Measurements from ENCODE around the gene CHEK2. TPM values are rescaled to one million over a fixed set of nuclear protein-coding genes. Genes with fewer than 3 reads are reported as not detected.

Gene CHEK2
- total and polyA plus RNA-seq, 10 of the 15 experiments (the other 5 are each of a cell fraction or from before 2014, with no cell fraction given), result 15.7 to 59.7 (median 22.7) TPM

DNA sequence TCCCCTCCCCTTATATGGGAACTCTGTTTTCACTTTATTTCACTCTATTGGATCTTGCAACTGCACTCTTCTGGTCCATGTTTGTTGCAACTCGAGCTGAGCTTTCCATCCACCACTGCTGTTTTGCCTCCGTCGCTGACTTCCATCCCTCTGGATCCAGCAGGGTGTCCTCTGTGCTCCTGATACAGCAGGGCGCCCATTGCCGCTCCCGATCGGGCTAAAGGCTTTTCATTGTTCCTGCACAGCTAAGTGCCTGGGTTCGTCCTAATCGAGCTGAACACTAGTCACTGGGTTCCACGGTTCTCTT, 19.8 kb upstream of the CHEK2 start:
- Histone ChIP-seq H3K9me3 (replicated peaks; ENCODE audit: control insufficient read depth, insufficient read depth, low read length) (no peaks in the 10 kb centered on the region), H3K4me1 (ENCODE audit: control insufficient read depth, insufficient read depth, low read length) (peaks cover 8% of the 10 kb centered on the region), H2AFZ (ENCODE audit: control insufficient read depth, low read depth, low read length) (no peak overlapping the region), H3K36me3 (ENCODE audit: control insufficient read depth in 2 of 2, insufficient read depth in 2 of 2, low read length in 1 of 2) (no peaks in the 10 kb centered on the region), H3K4me2 (ENCODE audit: control insufficient read depth, insufficient read depth) (no peak overlapping the region), H3K9ac (ENCODE audit: control insufficient read depth, insufficient read depth, low read length) (no peak overlapping the region), H3K27me3 (replicated peaks in 1 of 2; ENCODE audit: control insufficient read depth in 2 of 2, insufficient read depth in 2 of 2, low read length in 1 of 2) (no peaks in the 10 kb centered on the region), H4K20me1 (ENCODE audit: control insufficient read depth, insufficient read depth) (no peaks in the 10 kb centered on the region), H3K79me2 (ENCODE audit: control insufficient read depth, insufficient read depth, low read length) (no peaks in the 10 kb centered on the region), H3K27ac (ENCODE audit: control insufficient read depth, insufficient read depth) (no peak overlapping the region), H3K4me3 (no peak overlapping the region)
- DNase-seq (ENCODE audit: low read depth, low spot score) (no peak), FAIRE-seq (no peak), ATAC-seq (no peak)
- ChIA-PET RAD21 (ENCODE audit: unreplicated experiment) (interaction anchor here (1.2 to 2.2 kb wide), 4 partner anchors 12 to 31 kb away, joined by 3 to 22 read pairs (median 4); partner anchors contain the start of gene CCDC117), POLR2A (interaction anchor here (0.7 to 3.2 kb wide), 3 partner anchors 11 to 40 kb away, joined by 6 to 21 read pairs (median 9); partner anchors contain the start of gene CCDC117), SMC1A (ENCODE audit: uncharacterized antibody, unreplicated experiment) (interaction anchor here (0.9 to 4.7 kb wide), 11 partner anchors 11 to 161 kb away, joined by 3 to 22 read pairs (median 6); partner anchors contain the start of genes CCDC117, CHEK2 and HSCB), CTCF (interaction anchor here (0.6 to 2.3 kb wide), 6 partner anchors 12 to 318 kb away, joined by 3 to 6 read pairs (median 4); no protein-coding TSS in a partner anchor)
- TF ChIP-seq EED (IDR thresholded peaks at IDR 0.05; ENCODE audit: low read depth), result no peak
- TF ChIP-seq, protein P1, sequence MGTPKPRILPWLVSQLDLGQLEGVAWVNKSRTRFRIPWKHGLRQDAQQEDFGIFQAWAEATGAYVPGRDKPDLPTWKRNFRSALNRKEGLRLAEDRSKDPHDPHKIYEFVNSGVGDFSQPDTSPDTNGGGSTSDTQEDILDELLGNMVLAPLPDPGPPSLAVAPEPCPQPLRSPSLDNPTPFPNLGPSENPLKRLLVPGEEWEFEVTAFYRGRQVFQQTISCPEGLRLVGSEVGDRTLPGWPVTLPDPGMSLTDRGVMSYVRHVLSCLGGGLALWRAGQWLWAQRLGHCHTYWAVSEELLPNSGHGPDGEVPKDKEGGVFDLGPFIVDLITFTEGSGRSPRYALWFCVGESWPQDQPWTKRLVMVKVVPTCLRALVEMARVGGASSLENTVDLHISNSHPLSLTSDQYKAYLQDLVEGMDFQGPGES (IDR thresholded peaks at IDR 0.05), result no peak
- TF ChIP-seq, protein P2, sequence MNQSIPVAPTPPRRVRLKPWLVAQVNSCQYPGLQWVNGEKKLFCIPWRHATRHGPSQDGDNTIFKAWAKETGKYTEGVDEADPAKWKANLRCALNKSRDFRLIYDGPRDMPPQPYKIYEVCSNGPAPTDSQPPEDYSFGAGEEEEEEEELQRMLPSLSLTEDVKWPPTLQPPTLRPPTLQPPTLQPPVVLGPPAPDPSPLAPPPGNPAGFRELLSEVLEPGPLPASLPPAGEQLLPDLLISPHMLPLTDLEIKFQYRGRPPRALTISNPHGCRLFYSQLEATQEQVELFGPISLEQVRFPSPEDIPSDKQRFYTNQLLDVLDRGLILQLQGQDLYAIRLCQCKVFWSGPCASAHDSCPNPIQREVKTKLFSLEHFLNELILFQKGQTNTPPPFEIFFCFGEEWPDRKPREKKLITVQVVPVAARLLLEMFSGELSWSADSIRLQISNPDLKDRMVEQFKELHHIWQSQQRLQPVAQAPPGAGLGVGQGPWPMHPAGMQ (IDR thresholded peaks at IDR 0.05; ENCODE audit: borderline replicate concordance), result no peak
- TF ChIP-seq RCOR1 (conservative IDR thresholded peaks at IDR 0.05; ENCODE audit: low read depth, low read length), result no peak
- TF ChIP-seq ZSCAN29 (IDR thresholded peaks at IDR 0.05), result no peak
- TF ChIP-seq NKRF (conservative IDR thresholded peaks at IDR 0.05), result no peak
- no peak for TF ChIP-seq HCFC1 (IDR thresholded peaks at IDR 0.05; ENCODE audit: low read length)
- TF ChIP-seq HDGF (IDR thresholded peaks at IDR 0.05), result no peak
- no peak for TF ChIP-seq POLR2A (IDR thresholded peaks at IDR 0.05; ENCODE audit: low read depth, low read length)
- TF ChIP-seq SREBF2 (IDR thresholded peaks at IDR 0.05; ENCODE audit: low read length), result no peak
- no peak for TF ChIP-seq ZNF274 (IDR thresholded peaks at IDR 0.05; ENCODE audit: insufficient read depth, insufficient read length)
- 95% methylated on average over 10 of the region's 10 CpGs for WGBS (ENCODE audit: insufficient coverage, insufficient replicate concordance, low lambda C conversion rate, missing lambda C conversion rate)
- in situ Hi-C loops (cut with MboI), result no loop called here
- intact Hi-C loops (cut with micrococcal nuclease; ENCODE audit: unreplicated experiment), result no loop called here
- BruUV-seq (replicated peaks), result no TSS peak

Data from GM12878 (cell line).